HG03460 (cell line): ENCODE measurements around the gene MEIOC.
A peak's percentile ranks its signal among the peaks of the same experiment; 100 is the strongest.
"Not testable (repeated sequence)": the region's sequence is repeated elsewhere in the genome, so short reads cannot be mapped to it uniquely, and the experiment has no call there.

Source experiments
- ATAC-seq: cut with Tn5 transposase; IDR thresholded peaks from one replicate; pipeline ENCODE4 v1.9.1; 2021; ENCODE audit not compliant: unreplicated experiment

The MEIOC gene

DNA sequence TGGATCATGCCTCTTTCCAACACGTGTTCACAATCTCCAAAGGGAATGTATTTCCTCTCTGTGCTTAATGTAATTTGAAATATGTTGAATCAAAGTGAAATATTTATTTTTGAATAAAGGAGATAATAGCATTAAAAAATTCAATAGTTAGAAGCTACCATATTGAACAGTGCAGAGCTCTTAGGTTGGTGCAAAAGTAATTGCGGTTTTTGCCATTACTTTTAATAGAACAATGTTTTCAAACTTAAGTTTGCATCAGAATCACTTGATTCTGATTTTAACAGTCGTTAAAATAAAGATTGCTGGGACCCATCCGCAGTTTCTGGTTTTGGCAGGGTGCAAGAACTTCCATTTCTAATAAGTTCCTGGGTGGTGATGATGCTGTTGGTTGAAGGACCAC, 10.0 kb upstream of the MEIOC start:
- ATAC-seq, result no peak

DNA sequence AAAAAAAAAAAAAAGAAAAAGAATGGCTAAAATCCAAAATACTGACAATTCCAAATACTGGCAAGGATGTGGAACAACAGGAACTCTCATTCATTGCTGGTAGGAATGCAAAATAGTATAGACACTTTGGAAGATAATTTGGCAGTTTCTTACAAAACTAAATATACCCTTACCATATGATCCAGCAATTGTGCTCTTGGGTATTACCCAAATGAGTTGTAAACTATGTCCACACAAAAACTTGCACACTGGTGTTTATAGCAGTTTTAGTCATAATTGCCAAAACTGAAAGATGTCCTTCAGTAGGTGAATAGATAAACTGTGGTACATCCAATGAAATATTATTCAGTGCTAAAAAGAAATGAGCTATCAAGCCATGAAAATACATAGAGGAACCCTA, 8.5 kb upstream of the MEIOC start:
- no peak for ATAC-seq

DNA sequence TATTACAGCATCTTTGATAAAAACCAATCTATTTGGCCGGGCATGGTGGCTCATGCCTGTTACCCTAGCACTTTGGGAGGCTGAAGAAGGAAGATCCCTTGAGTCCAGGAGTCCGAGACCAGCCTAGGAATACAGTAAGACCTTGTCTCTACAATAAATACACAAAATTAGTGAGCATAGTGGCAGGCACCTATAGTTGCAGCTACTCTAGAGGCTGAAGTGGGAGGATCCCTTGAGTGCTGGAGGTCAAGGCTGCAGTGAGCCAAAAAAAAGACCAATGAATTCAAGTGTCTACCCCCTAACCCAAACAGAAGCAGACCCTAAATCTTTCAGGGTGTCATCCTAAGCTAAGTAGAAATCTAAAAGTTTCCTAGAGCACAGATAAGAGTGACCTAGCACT, 7.3 kb upstream of the MEIOC start:
- ATAC-seq, result no peak

DNA sequence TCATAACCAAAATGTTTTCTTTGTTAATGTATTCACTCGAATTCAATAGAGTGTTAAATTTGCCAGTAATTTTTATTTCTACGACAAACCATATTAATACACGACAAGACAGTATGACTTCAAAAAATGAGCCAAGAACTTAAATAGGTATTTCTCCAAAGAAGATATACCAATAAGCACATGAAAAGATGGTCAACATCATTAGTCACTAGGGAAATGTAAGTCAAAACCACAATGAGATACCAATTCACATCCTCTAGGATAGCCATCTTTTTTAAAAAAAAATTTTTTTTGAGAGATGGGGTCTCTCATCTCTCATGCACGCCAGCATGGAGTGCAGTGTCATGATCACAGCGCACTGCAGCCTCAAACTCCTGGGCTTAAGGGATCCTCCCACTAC, 5.0 kb upstream of the MEIOC start:
- ATAC-seq, result no peak

DNA sequence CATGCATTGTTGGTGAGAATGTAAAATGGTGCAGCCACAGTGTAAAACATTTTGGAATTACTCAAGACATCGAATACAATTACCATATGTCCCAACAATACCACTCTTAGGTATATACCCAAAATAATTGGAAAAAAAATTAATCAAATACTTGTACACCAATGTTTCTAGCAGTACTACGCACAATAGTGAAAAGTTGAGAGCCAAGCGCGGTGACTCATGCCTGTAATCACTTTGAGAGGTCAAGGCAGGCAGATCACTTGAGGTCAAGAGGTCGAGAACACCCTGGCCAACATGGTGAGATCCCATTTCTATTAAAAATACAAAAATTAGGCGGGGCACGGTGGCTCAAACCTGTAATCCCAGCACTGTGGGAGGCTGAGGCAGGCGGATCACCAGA, 3.5 kb upstream of the MEIOC start:
- no peak for ATAC-seq

DNA sequence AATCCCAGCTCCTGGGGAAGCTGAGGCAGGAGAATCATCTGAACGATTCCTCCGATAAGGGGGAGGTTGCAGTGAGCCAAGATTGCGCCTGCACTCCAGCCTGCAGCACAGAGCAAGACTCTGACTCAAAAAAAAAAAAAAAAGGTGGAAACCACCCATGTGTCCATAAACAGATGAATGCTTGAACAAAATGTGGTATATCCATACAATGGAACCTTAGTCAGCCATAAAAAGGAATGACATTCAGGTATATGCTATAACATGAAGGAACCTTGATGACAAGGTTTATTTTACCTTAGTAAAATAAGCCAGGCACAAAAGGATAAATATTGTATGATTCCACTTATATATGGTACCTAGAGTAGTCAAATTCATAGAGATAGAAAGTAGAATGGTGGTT, 2.9 kb upstream of the MEIOC start:
- no peak for ATAC-seq

DNA sequence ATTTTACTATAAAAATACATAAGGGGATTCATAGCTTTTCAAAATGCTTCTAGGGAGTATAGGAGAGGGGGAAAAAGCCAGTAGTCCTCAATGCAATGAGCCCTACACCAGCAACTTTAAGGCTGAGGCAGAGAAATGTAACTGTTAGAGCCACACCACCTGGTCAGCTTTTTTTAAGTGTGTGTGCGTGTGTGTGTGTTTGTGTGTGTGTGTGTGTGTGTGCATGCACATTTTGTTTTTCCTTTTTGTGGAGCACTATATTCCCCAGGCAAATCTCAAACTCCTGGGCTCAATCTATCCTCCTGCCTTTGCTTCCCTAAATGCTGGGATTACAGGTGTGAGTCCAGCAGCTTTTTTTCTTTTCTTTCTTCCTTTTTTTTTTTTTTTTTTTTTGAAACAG, 2.3 kb upstream of the MEIOC start:
- ATAC-seq, result no peak

DNA sequence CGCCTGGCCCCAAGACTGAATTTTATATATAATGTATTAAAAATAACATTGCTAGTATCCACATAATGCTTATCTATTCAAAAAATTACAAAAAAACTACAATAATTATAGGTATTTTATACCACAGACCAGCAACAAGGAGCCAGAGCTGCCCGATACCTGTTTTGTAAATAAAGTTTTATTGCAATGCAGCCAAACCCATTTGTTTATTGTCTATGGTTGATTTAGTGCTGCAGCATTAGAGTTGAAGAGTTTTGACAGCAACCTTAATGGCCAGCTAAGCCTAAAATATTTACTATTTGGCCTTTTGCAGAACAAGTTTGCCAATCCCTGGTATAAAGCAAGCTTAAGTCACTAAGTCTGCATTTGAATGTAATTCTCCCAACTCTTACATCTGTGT, 5.6 kb downstream of the MEIOC start:
- no peak for ATAC-seq

DNA sequence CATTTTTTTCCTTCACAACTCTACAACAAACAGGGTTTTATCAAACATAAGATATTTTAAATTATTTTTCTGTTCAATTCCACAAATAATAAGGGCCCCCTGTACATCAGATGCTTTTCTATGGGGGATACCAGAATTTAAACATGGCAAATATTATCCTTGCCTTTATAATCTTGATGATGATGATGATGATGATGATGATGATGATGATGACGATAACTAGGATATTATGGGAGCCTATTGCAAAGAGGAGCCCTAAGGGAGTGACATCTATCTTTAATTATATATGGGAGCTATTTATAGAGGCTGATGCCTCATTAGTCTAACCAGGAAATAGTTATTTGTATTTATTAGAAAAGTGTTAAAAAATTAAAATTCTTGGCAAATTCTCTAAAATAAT, 6.8 kb downstream of the MEIOC start:
- no peak for ATAC-seq

DNA sequence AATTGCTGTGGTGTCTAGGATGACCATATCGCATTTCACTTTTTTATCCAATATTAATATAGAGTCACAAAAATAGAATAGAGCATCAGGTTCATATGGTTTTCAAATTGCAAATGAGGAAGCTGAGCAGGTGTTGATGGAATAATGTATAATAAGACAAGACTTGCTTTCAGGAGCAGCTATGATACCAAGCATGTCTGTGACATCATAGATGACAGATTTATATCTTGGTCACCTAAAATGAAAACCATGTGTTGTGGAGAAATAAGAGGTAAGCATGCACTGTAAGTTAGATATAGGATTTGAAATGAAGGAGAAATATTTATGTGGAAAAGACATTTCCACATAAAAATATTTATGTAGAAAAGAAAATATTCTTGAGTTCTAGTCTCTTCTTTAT, 8.6 kb downstream of the MEIOC start:
- ATAC-seq, result no peak

DNA sequence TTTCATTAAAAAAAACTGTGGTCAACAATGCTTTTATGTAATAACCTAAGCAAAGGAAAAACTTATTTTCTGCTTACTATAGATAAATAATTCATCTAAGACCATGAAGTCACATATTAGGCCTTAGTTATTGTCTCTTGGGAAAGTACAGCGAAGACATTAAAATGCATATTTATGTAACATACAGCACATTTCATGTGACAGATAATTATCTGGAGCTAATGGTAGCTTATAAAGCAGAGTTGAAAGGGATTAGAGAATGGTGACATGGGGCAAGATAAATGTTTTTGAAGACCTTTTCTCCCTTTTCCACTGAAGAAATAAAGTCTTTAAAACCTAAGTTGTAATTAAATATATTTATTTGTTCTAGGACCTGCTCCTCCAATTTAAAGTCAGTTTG, 9.7 kb downstream of the MEIOC start:
- ATAC-seq, result no peak

DNA sequence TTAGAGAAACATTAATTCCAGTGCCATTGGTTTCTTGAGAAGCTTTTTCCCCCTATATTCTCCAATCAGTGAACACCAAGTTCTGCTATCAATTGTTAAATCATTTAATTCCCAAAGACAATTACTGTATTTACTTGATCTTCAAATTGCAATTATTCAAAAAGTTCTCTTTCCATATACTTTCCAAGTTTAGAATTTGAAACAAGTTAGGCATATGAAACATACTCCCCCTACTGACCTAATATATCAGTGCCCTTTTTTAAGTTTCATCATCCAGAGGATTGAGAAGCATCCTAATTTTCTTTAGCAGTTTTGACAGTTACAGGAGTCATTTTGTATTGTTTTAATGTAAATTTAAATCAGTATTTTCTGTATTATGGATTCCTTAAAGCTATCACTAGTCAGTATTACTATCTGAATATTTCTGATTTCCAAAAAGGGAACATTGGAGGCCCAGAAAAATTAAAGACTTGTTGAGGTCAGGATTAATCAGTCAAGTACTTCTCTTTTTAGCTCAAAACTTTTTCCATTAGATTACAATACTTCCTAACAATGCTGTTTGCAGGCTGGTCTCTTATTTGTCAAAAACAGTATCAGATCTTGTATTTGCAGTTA, 16.3 kb downstream of the MEIOC start:
- no peak for ATAC-seq

DNA sequence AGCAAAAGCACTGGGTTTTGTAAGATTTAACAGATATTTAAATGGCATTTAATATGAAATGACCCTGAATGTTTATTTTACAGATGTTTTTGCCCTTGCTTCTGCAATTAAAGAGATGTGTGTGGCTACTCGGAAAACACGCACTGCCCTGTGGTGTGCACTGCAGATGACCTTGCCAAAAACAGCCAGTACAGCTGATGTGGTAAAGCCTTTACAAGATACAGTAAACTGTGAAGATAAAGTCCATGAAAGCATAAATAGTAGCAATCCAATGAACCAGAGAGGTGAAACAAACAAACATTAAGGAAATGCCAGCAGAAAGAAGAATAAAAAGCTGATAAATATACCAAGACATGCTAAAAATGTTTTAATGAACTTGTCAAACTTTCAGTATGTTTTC, 17.6 kb downstream of the MEIOC start:
- no peak for ATAC-seq

DNA sequence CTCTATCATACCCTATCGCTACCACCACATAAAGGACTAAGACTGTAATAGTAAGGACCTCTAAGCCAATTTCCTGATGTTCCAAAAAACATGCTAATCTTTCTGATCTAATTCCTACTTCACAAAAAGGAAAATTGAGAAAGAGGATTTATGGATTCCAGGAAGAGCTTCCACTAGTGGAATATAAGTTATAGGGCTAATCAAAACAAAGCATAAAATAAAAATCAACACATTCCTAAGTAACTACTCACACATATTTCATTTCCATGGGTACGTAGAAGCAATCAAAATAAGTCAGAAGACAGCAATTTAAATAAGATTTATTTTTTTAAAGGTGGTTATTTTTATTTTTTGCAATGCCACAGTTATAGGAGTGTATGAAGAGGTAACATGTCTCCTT, 20.9 kb downstream of the MEIOC start:
- ATAC-seq, result no peak

DNA sequence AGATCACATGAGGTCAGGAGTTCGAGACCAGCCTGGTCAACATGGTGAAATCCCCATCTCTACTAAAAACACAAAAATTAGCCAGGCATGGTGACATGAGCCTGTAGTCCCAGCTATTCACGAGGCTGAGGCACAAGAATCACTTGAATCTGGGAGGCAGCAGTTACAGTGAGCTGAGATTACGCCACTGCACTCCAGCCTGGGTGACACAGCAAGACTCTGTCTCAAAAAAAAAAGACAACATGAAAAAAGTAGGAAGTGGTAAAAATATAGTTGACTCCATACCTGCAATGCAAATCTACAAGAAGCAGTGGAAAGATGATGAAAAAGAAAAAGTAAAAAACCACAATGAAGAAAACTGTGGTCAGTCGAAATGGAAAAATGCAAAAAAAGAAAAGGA, 27.0 kb downstream of the MEIOC start:
- ATAC-seq, result not testable (repeated sequence)

DNA sequence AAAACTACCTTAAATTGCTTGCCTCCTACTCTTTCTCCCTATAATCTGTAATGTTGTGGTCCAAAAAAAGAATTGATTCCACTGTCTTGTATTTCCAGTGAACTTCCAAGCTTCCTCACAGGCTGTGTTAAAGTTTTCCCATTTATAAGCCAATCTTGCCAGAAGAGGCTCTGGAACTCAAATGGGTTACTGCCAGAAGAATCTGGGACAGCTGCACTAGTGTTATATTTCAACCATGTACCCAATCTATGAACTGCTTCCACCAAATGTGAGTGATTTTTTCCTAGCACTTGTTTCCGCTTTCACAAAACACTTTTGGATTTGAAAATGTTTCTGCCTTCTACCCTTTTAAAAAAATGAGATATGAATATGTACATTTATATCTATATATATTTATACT, 31.5 kb downstream of the MEIOC start:
- ATAC-seq, result no peak

DNA sequence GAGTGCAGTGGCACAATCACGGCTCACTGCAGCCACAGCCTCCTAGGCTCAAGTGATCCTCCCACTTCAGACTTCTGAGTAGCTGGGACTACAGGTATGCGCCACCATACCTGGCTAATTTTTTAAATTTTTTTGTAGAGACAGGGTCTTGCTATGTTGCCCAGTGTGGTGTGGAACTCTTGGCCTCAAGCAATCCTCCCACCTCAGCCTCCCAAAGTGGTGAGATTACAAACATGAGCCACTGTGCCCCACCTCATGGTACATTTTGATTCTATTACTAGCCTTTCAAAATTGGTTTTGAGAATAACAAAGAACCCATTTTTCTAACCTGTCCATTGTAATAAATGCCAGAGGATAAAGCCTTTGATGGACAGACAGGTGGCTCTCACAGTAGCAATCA, 31.9 kb downstream of the MEIOC start:
- no peak for ATAC-seq

DNA sequence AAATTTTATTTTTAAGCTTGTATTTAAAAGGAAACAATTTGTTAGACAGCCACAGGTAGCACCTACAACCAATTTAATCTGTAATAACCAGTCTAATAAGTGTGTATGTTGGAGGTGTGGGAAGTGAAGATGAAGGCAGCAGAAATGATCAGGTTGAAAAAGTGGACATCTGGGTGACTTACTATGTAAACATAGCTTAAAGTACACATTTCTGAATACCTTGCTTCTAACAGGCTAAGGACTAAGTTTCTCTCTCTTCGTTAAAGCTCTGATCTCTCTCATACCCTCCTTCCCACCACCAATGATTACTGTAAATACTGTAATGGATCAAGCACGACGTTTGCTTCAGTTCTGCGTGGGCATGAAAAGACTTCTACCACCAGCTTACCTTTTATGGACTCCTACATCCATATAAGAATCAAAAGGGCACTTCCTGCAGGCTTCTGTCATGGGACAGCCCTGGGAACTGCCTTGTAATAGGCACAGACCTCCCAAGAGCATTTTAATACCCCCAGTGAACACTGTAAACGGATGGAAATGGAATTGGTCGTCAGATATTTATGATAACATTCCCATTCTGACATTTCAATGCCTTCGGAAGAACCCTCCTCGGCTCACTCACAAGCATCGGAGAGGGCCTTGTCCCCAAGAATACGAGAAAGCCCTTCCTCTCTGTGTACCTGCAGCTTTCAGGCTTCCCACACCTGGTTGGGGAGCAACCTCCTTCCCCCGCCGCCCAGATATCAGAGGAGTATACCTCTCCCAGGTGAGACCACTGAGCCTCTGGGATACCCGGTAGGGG, 32.6 kb downstream of the MEIOC start:
- ATAC-seq, result peak; percentile 32

DNA sequence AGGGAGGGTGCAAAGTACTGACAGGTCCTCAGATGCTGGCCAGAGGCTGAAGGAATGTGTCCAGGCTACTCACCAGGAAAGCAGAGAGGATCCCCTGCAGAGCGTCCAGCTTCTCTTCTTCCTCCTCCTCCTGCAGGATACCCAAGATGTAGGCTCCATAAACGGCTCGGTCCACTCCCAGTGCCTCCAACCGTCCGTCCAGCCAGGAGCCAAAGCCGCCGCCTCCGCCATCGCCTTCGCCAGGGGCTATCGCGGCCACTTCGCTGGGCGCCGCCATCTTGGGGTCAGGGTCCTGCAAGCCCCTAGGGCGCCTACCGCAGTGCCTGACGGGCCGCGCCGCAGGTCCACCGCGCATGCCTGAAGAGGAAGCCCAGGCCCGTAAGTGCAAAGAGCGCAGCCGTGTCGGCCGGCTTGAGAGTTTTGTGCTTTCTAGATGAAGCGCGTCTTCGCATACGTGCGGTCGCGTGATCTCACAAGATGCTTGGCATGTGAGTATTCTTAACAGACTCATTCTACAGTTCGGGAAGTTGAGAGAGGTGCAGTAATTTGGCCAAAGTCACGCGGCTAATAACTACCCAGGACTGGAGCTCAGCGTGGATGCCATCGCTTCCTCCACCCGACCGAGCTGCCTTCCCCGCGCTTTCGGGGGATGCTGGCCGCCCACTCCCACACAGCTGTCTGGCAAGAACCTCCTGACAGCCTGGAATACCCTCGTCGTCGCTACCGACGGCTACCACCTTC, 33.4 kb downstream of the MEIOC start, which contains the start of gene CCDC43:
CCDC43 (minus strand) TSS at position 300 of the 741 bp plus-strand sequence; CDS start at position 277, 23 bp downstream.
- peak; percentile 86 for ATAC-seq

DNA sequence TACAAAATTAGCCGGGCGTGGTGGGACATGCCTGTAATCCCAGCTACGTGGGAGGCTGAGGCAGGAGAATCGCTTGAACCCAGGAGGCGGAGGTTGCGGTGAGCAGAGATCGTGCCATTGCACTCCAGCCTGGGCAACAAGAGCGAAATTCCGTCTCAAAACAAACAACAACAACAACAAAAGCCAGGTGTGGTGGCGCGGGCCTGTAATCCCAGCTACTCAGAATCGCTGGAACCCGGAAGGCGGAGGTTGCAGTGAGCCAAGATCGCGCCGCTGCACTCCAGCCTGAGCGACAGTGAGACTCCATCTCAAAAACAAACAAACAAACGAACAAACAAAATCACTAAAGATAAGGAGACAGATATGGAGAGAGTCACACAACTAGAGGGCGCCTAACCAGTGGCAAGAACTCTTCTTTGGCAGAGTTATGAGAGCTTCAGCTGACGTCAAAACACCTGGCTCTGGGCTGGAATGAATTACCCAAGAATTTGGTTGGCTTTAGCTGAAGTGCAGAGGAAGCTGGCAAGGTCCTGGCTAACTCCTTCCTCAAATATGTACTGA, 34.6 kb downstream of the MEIOC start:
- not testable (repeated sequence) for ATAC-seq

DNA sequence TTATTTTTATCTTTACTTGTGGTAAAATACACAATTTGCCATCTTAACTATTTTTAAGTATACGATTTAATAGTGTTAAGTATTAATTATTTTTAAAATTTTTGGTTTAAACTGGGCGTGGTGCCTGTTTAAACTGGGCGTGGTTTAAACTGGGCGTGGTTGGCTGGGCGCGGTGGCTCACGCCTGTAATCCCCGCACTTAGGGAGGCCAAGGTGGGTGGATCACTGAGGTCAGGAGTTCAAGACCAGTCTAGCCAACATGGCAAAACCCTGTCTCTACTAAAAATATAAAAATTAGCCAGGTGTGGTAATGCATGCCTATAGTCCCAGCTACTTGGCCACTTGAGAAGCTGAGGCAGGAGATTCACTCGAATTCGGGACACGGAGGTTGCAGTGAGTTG, 37.3 kb downstream of the MEIOC start:
- no peak for ATAC-seq

DNA sequence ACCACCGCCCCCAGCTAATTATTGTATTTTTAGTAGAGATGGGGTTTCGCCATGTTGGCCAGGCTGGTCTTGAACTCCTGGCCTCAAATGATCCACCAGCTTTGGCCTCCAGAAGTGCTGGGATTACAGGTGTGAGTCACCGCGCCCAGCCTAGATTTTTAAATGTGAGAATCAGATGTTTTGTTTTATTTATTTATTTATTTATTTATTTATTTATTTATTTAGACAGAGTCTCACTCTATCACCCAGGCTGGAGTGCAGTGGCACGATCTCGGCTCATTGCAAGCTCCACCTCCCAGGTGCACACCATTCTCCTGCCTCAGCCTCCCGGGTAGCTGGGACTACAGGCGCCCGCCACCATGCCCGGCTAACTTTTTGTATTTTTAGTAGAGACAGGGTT, 44.0 kb downstream of the MEIOC start:
- ATAC-seq, result not testable (repeated sequence)
